ENCODE data around the gene SHISAL1.
"Not testable (repeated sequence)": the region's sequence is repeated elsewhere in the genome, so short reads cannot be mapped to it uniquely, and the experiment has no call there.

SHISAL1 gene

DNA sequence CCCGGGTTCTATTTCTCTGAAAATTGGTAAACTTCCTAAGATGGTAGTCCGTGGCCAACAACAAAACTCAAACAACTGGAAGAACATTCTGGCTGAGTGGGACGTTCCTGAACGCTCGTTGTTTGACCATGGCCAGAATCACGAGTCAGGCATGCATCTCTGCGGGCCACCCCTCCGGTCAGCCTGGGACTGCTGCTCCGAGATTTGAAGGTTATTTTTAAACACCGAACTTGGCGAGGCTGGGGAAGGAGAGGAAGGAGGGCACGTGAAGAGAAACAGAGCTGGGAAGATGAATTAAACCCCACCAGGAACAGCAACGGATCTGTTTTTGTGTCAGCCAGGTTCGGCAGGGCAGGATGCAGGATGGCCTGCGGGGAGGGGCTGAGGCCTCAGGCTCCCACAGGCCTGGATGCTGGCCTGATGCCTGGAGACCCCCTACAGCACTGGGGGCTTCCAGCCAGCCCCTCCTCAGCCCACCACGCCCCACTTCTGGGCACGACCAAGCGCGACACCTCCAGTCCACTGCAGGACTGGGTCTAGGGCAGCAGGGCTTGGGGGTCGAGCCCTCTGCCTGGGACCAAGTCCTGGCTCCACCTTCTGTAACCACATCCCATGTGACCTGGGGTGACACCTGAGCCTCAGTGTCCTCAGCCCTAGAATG, 5.1 kb downstream of the SHISAL1 start:
- Mint-ChIP-seq H3K27me3 (peaks cover 3% of the 10 kb centered on the region), H3K4me1 (no peaks in the 10 kb centered on the region), H3K4me3 (no peak overlapping the region), H3K9me3 (no peaks in the 10 kb centered on the region), H3K27ac (no peak overlapping the region), H3K36me3 (ENCODE audit: low read depth) (no peaks in the 10 kb centered on the region)
- no peak for ATAC-seq
- no peak for DNase-seq

- ATAC-seq (no peak), DNase-seq (no peak)
- no peak overlapping the region for H3K27ac Mint-ChIP-seq
- no peak overlapping the region for H3K4me3 Mint-ChIP-seq
- no peaks in the 10 kb centered on the region for H3K9me3 Mint-ChIP-seq
- no peaks in the 10 kb centered on the region for H3K4me1 Mint-ChIP-seq
- H3K27me3 Mint-ChIP-seq = peaks cover 3% of the 10 kb centered on the region
- no peaks in the 10 kb centered on the region for H3K36me3 Mint-ChIP-seq (ENCODE audit: low read depth)
Observed at GRCh38 chr22:44305888-44306287, 6.9 kb downstream of the SHISAL1 start.

- DNase-seq (no peak), ATAC-seq (no peak)
Observed at GRCh38 chr22:44305455-44305854, 7.3 kb downstream of the SHISAL1 start.

DNA sequence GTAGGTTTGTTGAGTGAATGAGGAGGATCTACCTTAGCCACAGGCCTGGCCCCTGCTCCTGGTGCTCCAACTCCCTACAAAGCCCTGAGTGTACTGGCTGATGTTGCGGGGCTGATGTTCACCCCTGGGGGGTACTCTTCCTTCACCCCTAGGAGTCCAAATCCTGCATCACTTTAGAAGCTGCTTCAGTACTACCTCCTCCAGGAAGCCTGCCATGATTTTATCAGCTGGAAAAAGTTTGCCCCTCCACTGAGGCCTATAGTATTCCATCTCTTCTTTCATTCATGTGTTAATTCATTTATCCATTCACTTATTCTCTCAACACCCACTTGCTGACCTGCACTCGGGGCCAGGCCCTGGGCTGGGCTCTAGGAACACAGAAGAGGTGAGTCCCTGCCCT, 7.8 kb downstream of the SHISAL1 start:
- Mint-ChIP-seq H3K9me3 (no peaks in the 10 kb centered on the region), H3K27me3 (peaks cover 7% of the 10 kb centered on the region), H3K36me3 (ENCODE audit: low read depth) (no peaks in the 10 kb centered on the region), H3K4me3 (no peak overlapping the region), H3K4me1 (no peaks in the 10 kb centered on the region), H3K27ac (no peak overlapping the region)
- no peak for ATAC-seq
- DNase-seq = no peak

More at GRCh38 chr22:44305455-44305854, 7.3 kb downstream of the SHISAL1 start:
- Mint-ChIP-seq H3K9me3 (no peaks in the 10 kb centered on the region), H3K27ac (no peak overlapping the region), H3K27me3 (peaks cover 4% of the 10 kb centered on the region), H3K4me1 (no peaks in the 10 kb centered on the region), H3K4me3 (no peak overlapping the region), H3K36me3 (ENCODE audit: low read depth) (no peaks in the 10 kb centered on the region)

DNA sequence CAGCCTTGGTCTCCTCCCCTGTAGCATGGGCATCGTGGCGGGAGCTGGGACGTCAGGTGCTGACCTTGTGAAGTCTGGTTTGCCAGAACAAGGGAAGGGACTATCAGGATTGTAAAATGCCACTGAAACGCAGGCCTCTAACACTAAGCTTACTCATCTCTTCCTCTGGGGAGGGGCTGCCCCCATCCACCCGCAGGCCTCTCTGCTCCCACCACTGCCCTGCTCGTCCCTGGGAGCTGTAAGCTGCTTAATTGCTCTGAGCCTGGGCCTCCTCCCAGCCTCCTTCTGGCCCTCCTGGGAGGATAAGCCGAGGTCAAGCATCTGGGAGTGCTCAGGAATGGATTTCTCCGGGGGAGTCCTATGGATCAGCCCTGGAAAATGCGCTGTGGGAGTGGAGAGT, 8.4 kb downstream of the SHISAL1 start:
- peaks cover 8% of the 10 kb centered on the region for H3K27me3 Mint-ChIP-seq
- DNase-seq (peak; percentile 25), ATAC-seq (peak; percentile 54)
- no peaks in the 10 kb centered on the region for H3K9me3 Mint-ChIP-seq
- H3K4me3 Mint-ChIP-seq = no peak overlapping the region
- no peak overlapping the region for H3K27ac Mint-ChIP-seq
- H3K4me1 Mint-ChIP-seq = no peaks in the 10 kb centered on the region
- no peaks in the 10 kb centered on the region for H3K36me3 Mint-ChIP-seq (ENCODE audit: low read depth)

- not testable (repeated sequence) for DNase-seq; H3K27ac Mint-ChIP-seq; H3K4me3 Mint-ChIP-seq; H3K36me3 Mint-ChIP-seq (ENCODE audit: low read depth); H3K27me3 Mint-ChIP-seq; H3K9me3 Mint-ChIP-seq; H3K4me1 Mint-ChIP-seq; ATAC-seq
Observed at GRCh38 chr22:44302363-44302762, 10.4 kb downstream of the SHISAL1 start.

GRCh38 chr22:44301039-44301438, 11.7 kb downstream of the SHISAL1 start:
- no peak overlapping the region for H3K4me3 Mint-ChIP-seq
- peaks cover 6% of the 10 kb centered on the region for H3K27me3 Mint-ChIP-seq
- H3K36me3 Mint-ChIP-seq (ENCODE audit: low read depth) = no peaks in the 10 kb centered on the region
- no peak for ATAC-seq
- no peak for DNase-seq
- no peaks in the 10 kb centered on the region for H3K4me1 Mint-ChIP-seq
- H3K27ac Mint-ChIP-seq = no peak overlapping the region
- H3K9me3 Mint-ChIP-seq = no peaks in the 10 kb centered on the region

DNA sequence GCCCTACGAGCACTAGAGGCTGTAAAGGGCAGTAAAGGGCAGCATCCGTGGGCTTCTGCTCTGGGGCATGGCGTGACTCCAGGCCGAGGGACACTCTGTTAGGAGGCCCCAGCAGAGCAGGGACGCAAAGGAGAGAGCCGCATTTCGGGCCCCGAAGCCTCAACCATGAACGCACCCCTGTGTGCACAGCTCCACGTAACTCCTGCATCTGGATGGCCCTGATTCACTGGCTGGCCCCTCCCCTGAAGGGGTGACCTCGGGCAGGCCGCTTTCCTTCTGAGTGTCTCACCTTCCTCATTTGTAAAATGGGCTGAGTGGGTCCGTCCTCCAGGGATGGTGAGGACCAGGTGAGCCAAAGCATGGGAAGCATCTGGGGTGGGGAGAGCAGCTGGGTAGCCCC, 13.6 kb downstream of the SHISAL1 start:
- Mint-ChIP-seq H3K4me1 (no peaks in the 10 kb centered on the region), H3K27ac (no peak overlapping the region), H3K9me3 (peaks cover 4% of the 10 kb centered on the region), H3K36me3 (ENCODE audit: low read depth) (no peaks in the 10 kb centered on the region), H3K27me3 (peaks cover 6% of the 10 kb centered on the region), H3K4me3 (no peak overlapping the region)
- ATAC-seq (no peak), DNase-seq (no peak)

- Mint-ChIP-seq H3K9me3 (peaks cover 7% of the 10 kb centered on the region), H3K27ac (no peak overlapping the region), H3K27me3 (peaks cover 6% of the 10 kb centered on the region), H3K4me3 (no peak overlapping the region), H3K36me3 (ENCODE audit: low read depth) (no peaks in the 10 kb centered on the region), H3K4me1 (no peaks in the 10 kb centered on the region)
- DNase-seq = no peak
- no peak for ATAC-seq
Observed at GRCh38 chr22:44298406-44299091, 14.2 kb downstream of the SHISAL1 start.

- Mint-ChIP-seq H3K4me1 (no peaks in the 10 kb centered on the region), H3K36me3 (ENCODE audit: low read depth) (no peaks in the 10 kb centered on the region), H3K27ac (no peak overlapping the region), H3K27me3 (peaks cover 6% of the 10 kb centered on the region), H3K4me3 (no peak overlapping the region), H3K9me3 (peaks cover 7% of the 10 kb centered on the region)
- no peak for DNase-seq
- no peak for ATAC-seq
Observed at GRCh38 chr22:44297470-44298061, 15.2 kb downstream of the SHISAL1 start.

DNA sequence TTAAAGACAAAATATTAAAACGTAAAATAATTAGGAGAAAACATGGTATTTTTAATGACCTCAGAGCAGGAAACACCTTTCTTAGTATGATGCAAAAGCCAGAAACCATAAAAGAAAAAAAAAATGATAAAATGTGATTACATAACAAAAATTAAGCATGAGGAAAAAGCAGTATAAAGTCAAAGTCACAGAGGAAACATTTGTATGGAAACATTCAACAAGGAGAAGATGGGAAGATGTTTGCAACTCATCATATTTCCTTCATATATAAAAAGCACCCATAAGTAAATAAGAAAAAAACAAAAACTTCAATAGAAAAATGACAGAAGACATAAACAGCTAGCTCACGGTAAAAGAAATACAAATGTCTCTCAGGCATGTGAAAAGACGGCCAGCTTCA, 17.3 kb downstream of the SHISAL1 start:
- DNase-seq (no peak), ATAC-seq (no peak)
- peaks cover 7% of the 10 kb centered on the region for H3K9me3 Mint-ChIP-seq
- H3K4me3 Mint-ChIP-seq = no peak overlapping the region
- H3K27me3 Mint-ChIP-seq = peaks cover 6% of the 10 kb centered on the region
- H3K27ac Mint-ChIP-seq = no peak overlapping the region
- H3K4me1 Mint-ChIP-seq = no peaks in the 10 kb centered on the region
- no peaks in the 10 kb centered on the region for H3K36me3 Mint-ChIP-seq (ENCODE audit: low read depth)

GRCh38 chr22:44293876-44294275, 18.9 kb downstream of the SHISAL1 start:
- Mint-ChIP-seq H3K36me3 (ENCODE audit: low read depth) (no peaks in the 10 kb centered on the region), H3K4me1 (no peaks in the 10 kb centered on the region), H3K27ac (no peak overlapping the region), H3K27me3 (peaks cover 2% of the 10 kb centered on the region), H3K4me3 (no peak overlapping the region), H3K9me3 (peaks cover 7% of the 10 kb centered on the region)
- ATAC-seq (no peak), DNase-seq (no peak)

- no peak for ATAC-seq
- no peak for DNase-seq
- Mint-ChIP-seq H3K4me1 (no peaks in the 10 kb centered on the region), H3K4me3 (no peak overlapping the region), H3K36me3 (ENCODE audit: low read depth) (no peaks in the 10 kb centered on the region), H3K9me3 (peaks cover 7% of the 10 kb centered on the region), H3K27me3 (peaks cover 2% of the 10 kb centered on the region), H3K27ac (no peak overlapping the region)
Observed at GRCh38 chr22:44293034-44293433, 19.7 kb downstream of the SHISAL1 start.

DNA sequence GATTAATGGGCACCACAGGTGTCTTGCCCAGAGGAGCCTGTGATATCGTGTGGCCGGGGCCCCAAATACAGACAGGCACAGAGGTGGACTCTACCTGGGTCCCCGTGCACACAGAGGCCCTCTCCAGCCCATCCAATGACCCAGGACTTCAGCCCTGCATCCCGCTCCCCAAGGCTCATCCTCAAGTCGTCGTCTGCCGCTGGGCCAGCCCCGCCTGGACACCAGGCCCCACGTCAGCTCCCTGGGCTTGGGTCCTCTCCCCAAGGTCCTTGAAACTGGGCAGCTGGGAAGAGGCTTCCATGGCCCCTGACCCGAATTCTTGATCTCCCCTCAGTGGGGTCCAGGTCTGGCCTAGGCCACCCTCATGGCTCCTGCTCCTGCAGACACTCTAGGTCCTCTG, 20.2 kb downstream of the SHISAL1 start:
- ATAC-seq = no peak
- H3K9me3 Mint-ChIP-seq = peaks cover 7% of the 10 kb centered on the region
- no peak for DNase-seq
- no peak overlapping the region for H3K4me3 Mint-ChIP-seq
- H3K27ac Mint-ChIP-seq = no peak overlapping the region
- H3K36me3 Mint-ChIP-seq (ENCODE audit: low read depth) = no peaks in the 10 kb centered on the region
- peaks cover 2% of the 10 kb centered on the region for H3K27me3 Mint-ChIP-seq
- H3K4me1 Mint-ChIP-seq = no peaks in the 10 kb centered on the region

DNA sequence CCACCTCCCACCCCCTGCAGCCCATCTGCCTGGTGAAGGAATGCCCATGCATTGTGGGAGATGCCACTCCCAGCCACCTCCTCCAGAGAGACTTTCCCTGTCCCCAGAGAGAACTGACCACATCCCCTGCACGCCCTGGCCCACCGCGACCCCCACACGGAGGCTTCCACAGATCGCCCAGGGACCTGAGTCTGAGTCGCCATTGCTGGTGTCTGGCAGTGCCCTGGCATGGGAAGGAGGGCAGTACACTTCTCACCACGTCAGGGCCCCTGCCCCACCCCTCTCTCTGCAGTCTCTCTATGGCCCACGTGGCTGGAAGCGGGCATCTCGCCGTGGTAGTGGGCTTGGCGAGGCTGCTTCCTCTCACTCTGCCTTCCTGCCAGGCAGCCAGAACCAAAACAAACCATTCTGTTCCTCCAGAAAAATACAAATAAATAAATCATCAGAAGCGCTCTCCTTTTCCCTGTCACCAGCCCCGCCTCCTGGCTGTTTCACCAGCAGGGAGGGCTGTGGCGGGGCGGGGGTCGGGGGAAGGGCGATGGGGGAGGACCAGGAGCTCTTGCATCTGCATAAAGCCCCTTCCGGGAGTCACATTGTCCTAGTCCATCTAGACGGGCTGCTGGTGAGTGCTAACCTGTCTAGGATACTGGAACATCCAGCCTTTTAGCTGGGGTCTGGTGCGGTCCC, 20.9 kb downstream of the SHISAL1 start:
- Mint-ChIP-seq H3K4me1 (no peaks in the 10 kb centered on the region), H3K9me3 (peaks cover 7% of the 10 kb centered on the region), H3K36me3 (ENCODE audit: low read depth) (no peaks in the 10 kb centered on the region), H3K4me3 (no peak overlapping the region), H3K27me3 (peaks cover 2% of the 10 kb centered on the region), H3K27ac (no peak overlapping the region)
- DNase-seq (no peak), ATAC-seq (no peak)

Data from activated naive CD8-positive, alpha-beta T cell treated with anti-CD3 and anti-CD28 coated beads, Interleukin-2, amount 50 U/mL, for 24 hours (primary cell).